ENCODE measurements around the gene TRAM2. TPM values are rescaled to one million over a fixed set of nuclear protein-coding genes. Genes with fewer than 3 reads are reported as not detected.

TRAM2 gene
- polyA plus RNA-seq, 1 donor from 2014 or later: 7.5 TPM

GRCh38 chr6:52500238-52501129, 76.4 kb downstream of the TRAM2 start:
- H3K9me3 Mint-ChIP-seq: no peaks in the 10 kb centered on the region
- no peaks in the 10 kb centered on the region for H3K27me3 Mint-ChIP-seq
- peaks cover 9% of the 10 kb centered on the region for H3K36me3 Mint-ChIP-seq
- peaks cover 29 to 43% (median 41%) of the 10 kb centered on the region in 3 donors for H3K4me1 Mint-ChIP-seq
- H3K4me3 Mint-ChIP-seq: no peak overlapping the region
- H3K27ac Mint-ChIP-seq: peak overlapping the region in 2 of 3 donors; percentile 16 to 33

GRCh38 chr6:52499681-52500236, 77.1 kb downstream of the TRAM2 start:
- H3K27ac Mint-ChIP-seq: peak overlapping the region in 2 of 3 donors; percentile 23 to 80

GRCh38 chr6:52499026-52499425, 77.8 kb downstream of the TRAM2 start:
- H3K4me1 Mint-ChIP-seq: peaks cover 32 to 55% (median 48%) of the 10 kb centered on the region in 3 donors

More at GRCh38 chr6:52499681-52500236, 77.1 kb downstream of the TRAM2 start:
- Mint-ChIP-seq H3K27me3 (no peaks in the 10 kb centered on the region), H3K4me1 (peaks cover 29 to 49% (median 41%) of the 10 kb centered on the region in 3 donors), H3K4me3 (no peak overlapping the region), H3K9me3 (no peaks in the 10 kb centered on the region), H3K36me3 (peaks cover 6% of the 10 kb centered on the region)

GRCh38 chr6:52498538-52499017, 78.3 kb downstream of the TRAM2 start:
- peak overlapping the region; percentile 95 to 99 (median 97) for H3K27ac Mint-ChIP-seq
- peaks cover 4% of the 10 kb centered on the region for H3K36me3 Mint-ChIP-seq
- peak overlapping the region; percentile 70 to 84 (median 80) for H3K4me3 Mint-ChIP-seq
- no peaks in the 10 kb centered on the region for H3K27me3 Mint-ChIP-seq
- peaks cover 37 to 60% (median 52%) of the 10 kb centered on the region in 3 donors for H3K4me1 Mint-ChIP-seq
- H3K9me3 Mint-ChIP-seq: no peaks in the 10 kb centered on the region

More at GRCh38 chr6:52499026-52499425, 77.8 kb downstream of the TRAM2 start:
- peak overlapping the region in 3 of 4 donors; percentile 79 to 84 (median 81) for H3K4me3 Mint-ChIP-seq
- H3K36me3 Mint-ChIP-seq: peaks cover 4% of the 10 kb centered on the region
- H3K27me3 Mint-ChIP-seq: no peaks in the 10 kb centered on the region
- peak overlapping the region; percentile 95 to 99 (median 97) for H3K27ac Mint-ChIP-seq
- no peaks in the 10 kb centered on the region for H3K9me3 Mint-ChIP-seq

- Mint-ChIP-seq H3K9me3 (no peaks in the 10 kb centered on the region), H3K4me3 (peak overlapping the region; percentile 70 to 84 (median 80)), H3K27me3 (no peaks in the 10 kb centered on the region), H3K27ac (peak overlapping the region; percentile 95 to 99 (median 97)), H3K4me1 (peaks cover 39 to 64% (median 59%) of the 10 kb centered on the region in 3 donors), H3K36me3 (peaks cover 4% of the 10 kb centered on the region)
Observed at GRCh38 chr6:52497652-52498408, 79.0 kb downstream of the TRAM2 start.

GRCh38 chr6:52496631-52497030, 80.2 kb downstream of the TRAM2 start:
- Mint-ChIP-seq H3K27me3 (no peaks in the 10 kb centered on the region), H3K9me3 (no peaks in the 10 kb centered on the region), H3K4me1 (peaks cover 47 to 70% (median 64%) of the 10 kb centered on the region in 3 donors), H3K36me3 (no peaks in the 10 kb centered on the region), H3K27ac (peak overlapping the region; percentile 95 to 99 (median 97)), H3K4me3 (peak overlapping the region in 3 of 4 donors; percentile 9 to 81 (median 53))

GRCh38 chr6:52495922-52496321, 80.9 kb downstream of the TRAM2 start:
- peak overlapping the region; percentile 95 to 99 (median 97) for H3K27ac Mint-ChIP-seq
- H3K36me3 Mint-ChIP-seq: no peaks in the 10 kb centered on the region
- H3K27me3 Mint-ChIP-seq: no peaks in the 10 kb centered on the region
- H3K4me1 Mint-ChIP-seq: peaks cover 54 to 73% (median 70%) of the 10 kb centered on the region in 3 donors
- H3K9me3 Mint-ChIP-seq: no peaks in the 10 kb centered on the region
- peak overlapping the region in 2 of 4 donors; percentile 64 to 81 for H3K4me3 Mint-ChIP-seq

- peak overlapping the region in 3 of 4 donors; percentile 33 to 67 (median 65) for H3K4me3 Mint-ChIP-seq
- peak overlapping the region; percentile 95 to 98 (median 95) for H3K27ac Mint-ChIP-seq
- H3K27me3 Mint-ChIP-seq: no peaks in the 10 kb centered on the region
- peaks cover 66 to 82% (median 78%) of the 10 kb centered on the region in 3 donors for H3K4me1 Mint-ChIP-seq
- H3K36me3 Mint-ChIP-seq: no peaks in the 10 kb centered on the region
- no peaks in the 10 kb centered on the region for H3K9me3 Mint-ChIP-seq
Observed at GRCh38 chr6:52494298-52495072, 82.4 kb downstream of the TRAM2 start.

GRCh38 chr6:52493669-52494068, 83.2 kb downstream of the TRAM2 start:
- H3K27ac Mint-ChIP-seq: peak overlapping the region; percentile 95 to 98 (median 95)
- peaks cover 63 to 75% (median 73%) of the 10 kb centered on the region in 3 donors for H3K4me1 Mint-ChIP-seq
- no peaks in the 10 kb centered on the region for H3K9me3 Mint-ChIP-seq
- H3K4me3 Mint-ChIP-seq: peak overlapping the region in 3 of 4 donors; percentile 65 to 75 (median 67)
- no peaks in the 10 kb centered on the region for H3K27me3 Mint-ChIP-seq
- no peaks in the 10 kb centered on the region for H3K36me3 Mint-ChIP-seq

GRCh38 chr6:52491203-52492069, 85.4 kb downstream of the TRAM2 start:
- peak overlapping the region; percentile 79 to 92 (median 86) for H3K4me3 Mint-ChIP-seq
- H3K27me3 Mint-ChIP-seq: no peaks in the 10 kb centered on the region
- no peaks in the 10 kb centered on the region for H3K9me3 Mint-ChIP-seq
- H3K27ac Mint-ChIP-seq: peak overlapping the region; percentile 95 to 98 (median 96)
- peaks cover 4% of the 10 kb centered on the region for H3K36me3 Mint-ChIP-seq
- peaks cover 44 to 54% (median 53%) of the 10 kb centered on the region in 3 donors for H3K4me1 Mint-ChIP-seq

- Mint-ChIP-seq H3K4me3 (peak overlapping the region in 3 of 4 donors; percentile 22 to 70 (median 48)), H3K9me3 (no peaks in the 10 kb centered on the region), H3K27ac (peak overlapping the region; percentile 95 to 98 (median 96)), H3K36me3 (peaks cover 7% of the 10 kb centered on the region), H3K27me3 (no peaks in the 10 kb centered on the region), H3K4me1 (peaks cover 37 to 42% (median 38%) of the 10 kb centered on the region in 3 donors)
Observed at GRCh38 chr6:52489881-52490280, 87.0 kb downstream of the TRAM2 start.

GRCh38 chr6:52483671-52484003, 93.2 kb downstream of the TRAM2 start:
- Mint-ChIP-seq H3K4me3 (no peak overlapping the region), H3K27ac (no peak overlapping the region), H3K9me3 (no peaks in the 10 kb centered on the region)

More at GRCh38 chr6:52483671-52484003, 93.2 kb downstream of the TRAM2 start:
- Mint-ChIP-seq H3K4me1 (peaks cover 0 to 5% (median 3%) of the 10 kb centered on the region in 3 donors), H3K36me3 (peaks cover 27% of the 10 kb centered on the region), H3K27me3 (no peaks in the 10 kb centered on the region)

All from IgD-negative memory B cell (primary cell).